GM18873 (cell line): ENCODE results near the gene GLIPR2.

ENCODE experiments used
- ATAC-seq: cut with Tn5 transposase; IDR thresholded peaks from one replicate; pipeline ENCODE4 v1.9.1; 2021; ENCODE audit warnings: mild to moderate bottlenecking, moderate library complexity, moderate number of reproducible peaks; ENCODE audit not compliant: unreplicated experiment, low FRiP score

GLIPR2 gene

GRCh38 chr9:36190388-36191289 is 54.1 kb downstream of the GLIPR2 start, which contains the start of gene CLTA:
Gene CLTA (plus strand): TSS chr9:36190921. CDS start chr9:36191057, 136 bp downstream.
- ATAC-seq = peak; percentile 98

GRCh38 chr9:36191290-36191645 is 54.7 kb downstream of the GLIPR2 start:
- ATAC-seq = peak; percentile 1

- ATAC-seq = no peak
Observed at GRCh38 chr9:36191686-36192085, 55.2 kb downstream of the GLIPR2 start.

- ATAC-seq = no peak
Observed at GRCh38 chr9:36192196-36192595, 55.7 kb downstream of the GLIPR2 start.

- no peak for ATAC-seq
Observed at GRCh38 chr9:36193023-36193422, 56.5 kb downstream of the GLIPR2 start.

- no peak for ATAC-seq
Observed at GRCh38 chr9:36194326-36195000, 57.9 kb downstream of the GLIPR2 start.

- no peak for ATAC-seq
Observed at GRCh38 chr9:36204906-36205547, 68.5 kb downstream of the GLIPR2 start.

GRCh38 chr9:36207016-36207415 is 70.5 kb downstream of the GLIPR2 start:
- ATAC-seq = no peak

GRCh38 chr9:36207546-36208012 is 71.0 kb downstream of the GLIPR2 start:
- no peak for ATAC-seq

- ATAC-seq = no peak
Observed at GRCh38 chr9:36208521-36209253, 72.2 kb downstream of the GLIPR2 start.

- no peak for ATAC-seq
Observed at GRCh38 chr9:36210722-36211121, 74.2 kb downstream of the GLIPR2 start.

GRCh38 chr9:36211510-36211909 is 75.0 kb downstream of the GLIPR2 start:
- ATAC-seq = no peak

- ATAC-seq = no peak
Observed at GRCh38 chr9:36213387-36213786, 76.9 kb downstream of the GLIPR2 start.
